NCI-H1694 (cell line): ENCODE results near the gene VPS51.
A peak's percentile ranks its signal among the peaks of the same experiment; 100 is the strongest.

Experiments used
- DNase-seq: peaks from one replicate; lab custom pipeline; 2025; lab: John Stamatoyannopoulos, UW

Gene VPS51

DNA sequence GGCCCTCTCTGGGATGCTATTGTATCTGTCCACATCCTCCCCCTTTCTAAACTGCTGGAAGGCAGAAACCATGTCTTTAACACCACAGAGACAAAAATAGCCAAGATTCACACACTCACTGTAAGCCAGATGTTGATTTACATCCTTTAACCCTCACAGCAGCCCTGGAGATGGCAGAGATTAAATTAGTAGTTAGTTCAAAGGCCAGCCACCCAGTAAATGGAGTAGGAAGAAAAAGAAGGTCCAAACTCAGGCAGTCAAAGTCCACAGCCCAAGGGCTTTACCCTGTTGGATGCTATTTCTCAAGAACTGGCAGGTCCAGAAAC, 23.6 kb downstream of the VPS51 start:
- no peak for DNase-seq

DNA sequence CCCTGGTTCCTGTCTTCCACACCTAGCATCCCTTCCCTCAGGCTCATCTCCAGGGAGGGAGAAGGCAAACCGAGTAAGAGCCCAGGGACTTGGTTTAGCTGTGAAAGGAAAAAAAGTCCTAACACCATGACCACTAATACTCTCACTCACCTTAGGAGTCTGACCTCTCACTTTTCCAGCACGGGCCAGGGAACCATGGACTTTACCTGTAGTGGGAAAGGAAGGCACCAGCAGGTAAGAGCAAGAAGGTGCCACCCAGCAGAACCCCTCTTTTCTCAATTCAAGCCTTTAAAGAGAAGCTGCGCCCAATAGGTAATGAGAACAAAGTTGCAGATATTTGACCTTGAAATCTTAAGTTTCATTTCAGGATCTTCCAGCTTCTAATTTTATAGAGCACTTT, 24.8 kb downstream of the VPS51 start:
- no peak for DNase-seq

DNA sequence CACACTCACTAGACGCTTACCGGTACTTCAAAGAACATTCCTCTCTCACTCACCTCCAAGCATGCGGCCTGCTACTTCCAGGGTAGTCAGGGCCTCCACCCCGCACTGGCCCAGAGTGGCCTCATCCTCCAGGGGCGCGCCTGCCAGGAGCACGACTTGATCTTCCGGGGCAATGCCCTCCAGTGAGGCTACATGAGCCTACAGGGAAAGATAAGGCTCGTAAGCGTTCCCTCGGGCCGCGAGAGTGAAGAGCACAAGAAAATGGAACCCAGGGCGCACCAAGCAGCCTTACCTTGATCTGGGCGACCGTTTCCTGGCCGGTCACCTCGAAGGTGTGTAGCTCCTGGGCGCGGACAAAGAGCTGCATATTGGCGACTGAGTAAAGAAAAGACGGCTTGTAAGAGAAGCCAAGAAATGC, 25.4 kb downstream of the VPS51 start:
- DNase-seq = no peak

DNA sequence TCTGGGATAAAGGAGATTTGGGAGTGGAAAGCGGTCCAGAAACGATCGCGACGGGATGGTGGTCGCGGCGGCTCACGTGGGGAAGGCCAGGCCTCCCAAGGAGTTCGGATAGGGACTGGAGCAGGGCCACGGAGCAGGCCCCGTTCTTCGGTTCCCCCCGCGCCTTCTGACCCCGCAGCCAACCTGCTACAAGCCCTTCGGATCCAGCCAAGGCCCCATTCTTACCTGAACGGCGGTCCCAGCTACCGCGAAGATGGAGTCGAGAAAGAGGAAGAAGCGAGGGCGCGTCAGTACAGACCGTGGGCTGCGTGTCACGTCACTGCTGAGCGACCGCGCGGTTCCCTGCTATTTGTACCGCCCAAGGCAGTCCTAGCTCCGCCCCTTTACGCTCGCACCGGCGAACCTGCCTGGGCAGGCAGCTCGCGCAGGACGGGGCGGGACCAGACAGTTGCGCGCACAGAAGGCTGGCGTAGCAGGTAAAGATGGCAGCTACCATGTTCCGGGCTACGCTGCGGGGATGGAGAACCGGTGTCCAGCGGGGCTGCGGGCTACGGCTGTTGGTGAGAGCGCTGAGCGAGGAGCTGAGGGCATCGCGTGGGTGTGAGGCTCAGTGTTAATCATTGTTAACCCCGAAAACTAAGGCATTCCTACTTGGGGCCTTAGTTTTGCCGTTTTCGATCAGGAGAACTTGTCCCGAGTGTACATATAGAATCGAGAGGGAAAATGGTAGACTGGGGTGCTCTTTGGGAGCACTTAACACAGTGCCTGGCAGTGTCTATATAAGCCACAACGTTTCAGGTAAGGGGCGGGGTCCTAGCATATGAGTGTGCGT, 26.1 kb downstream of the VPS51 start, which contains the start of the genes FAU and MRPL49:
Gene FAU (minus strand): TSS at position 270 of the 832 bp plus-strand sequence. CDS start 321 bp downstream, outside the sequence.
Gene MRPL49 (plus strand): TSS at position 457 of the 832 bp plus-strand sequence. CDS start 26 bp downstream, at position 483.
- DNase-seq = peak; percentile 89

DNA sequence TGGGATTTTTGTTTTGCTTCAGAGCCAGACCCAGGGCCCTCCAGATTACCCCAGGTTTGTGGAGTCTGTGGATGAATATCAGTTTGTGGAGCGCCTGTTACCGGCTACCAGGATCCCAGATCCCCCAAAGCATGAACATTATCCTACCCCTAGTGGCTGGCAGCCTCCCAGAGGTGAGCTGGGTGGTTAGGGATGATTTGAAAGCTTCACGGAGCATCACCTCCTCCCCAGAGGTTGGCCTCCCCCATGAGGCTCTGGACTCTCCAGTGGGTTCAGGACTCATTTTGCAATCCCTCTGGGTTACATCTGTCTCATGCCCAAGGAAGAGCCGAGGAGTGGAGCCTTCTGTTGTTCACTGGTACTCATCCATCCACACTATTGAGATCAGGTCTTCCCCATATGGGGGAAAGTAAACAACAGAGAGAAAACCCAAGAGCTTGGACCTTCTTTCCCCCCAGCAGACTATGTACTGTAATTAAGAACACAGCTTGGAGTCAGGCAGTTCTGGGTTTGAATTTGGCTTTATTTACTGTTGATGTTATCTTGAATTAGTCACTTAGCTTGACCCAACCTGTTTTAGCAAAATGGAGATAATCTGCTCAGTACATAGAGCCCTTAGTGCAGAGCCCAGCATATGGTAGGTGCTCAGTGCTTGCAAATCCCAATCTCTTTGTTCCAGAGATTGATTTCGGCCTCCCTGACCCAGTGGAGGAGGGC, 28.6 kb downstream of the VPS51 start:
- no peak for DNase-seq

DNA sequence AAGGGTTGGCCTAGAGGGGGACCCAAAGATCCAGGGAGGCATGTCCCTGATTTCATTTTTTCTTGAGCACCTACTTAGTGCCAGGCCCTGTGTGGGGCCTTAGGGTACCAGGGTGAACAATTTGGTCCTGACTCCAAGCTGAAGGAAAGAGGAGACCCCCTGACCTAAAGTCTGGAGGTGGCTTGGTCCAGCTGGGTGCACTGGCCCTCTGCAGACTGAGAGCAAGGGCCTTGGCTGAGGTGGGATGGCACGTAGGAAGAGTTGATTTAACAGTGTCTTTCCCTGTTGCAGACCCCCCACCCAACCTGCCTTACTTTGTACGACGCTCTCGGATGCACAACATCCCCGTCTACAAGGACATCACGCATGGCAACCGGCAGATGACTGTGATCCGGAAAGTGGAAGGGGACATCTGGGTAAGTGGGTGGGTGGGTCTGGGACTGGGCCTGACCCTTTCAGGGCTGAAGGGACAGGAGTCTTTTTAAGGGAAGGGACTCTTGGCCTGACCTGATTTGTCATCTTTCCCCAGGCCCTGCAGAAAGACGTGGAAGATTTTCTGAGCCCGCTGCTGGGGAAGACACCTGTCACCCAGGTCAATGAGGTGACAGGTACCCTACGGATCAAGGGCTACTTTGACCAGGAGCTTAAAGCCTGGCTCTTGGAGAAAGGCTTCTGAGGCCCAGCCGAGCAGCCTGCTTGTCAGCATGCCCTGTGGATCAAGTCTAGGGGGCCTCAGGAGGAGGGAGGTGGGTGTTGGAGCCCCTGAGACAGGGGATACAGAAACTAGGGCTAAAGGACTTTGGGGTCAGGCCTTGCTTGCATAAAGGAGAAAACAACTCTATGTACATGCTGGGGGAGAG, 29.4 kb downstream of the VPS51 start:
- DNase-seq = no peak

DNA sequence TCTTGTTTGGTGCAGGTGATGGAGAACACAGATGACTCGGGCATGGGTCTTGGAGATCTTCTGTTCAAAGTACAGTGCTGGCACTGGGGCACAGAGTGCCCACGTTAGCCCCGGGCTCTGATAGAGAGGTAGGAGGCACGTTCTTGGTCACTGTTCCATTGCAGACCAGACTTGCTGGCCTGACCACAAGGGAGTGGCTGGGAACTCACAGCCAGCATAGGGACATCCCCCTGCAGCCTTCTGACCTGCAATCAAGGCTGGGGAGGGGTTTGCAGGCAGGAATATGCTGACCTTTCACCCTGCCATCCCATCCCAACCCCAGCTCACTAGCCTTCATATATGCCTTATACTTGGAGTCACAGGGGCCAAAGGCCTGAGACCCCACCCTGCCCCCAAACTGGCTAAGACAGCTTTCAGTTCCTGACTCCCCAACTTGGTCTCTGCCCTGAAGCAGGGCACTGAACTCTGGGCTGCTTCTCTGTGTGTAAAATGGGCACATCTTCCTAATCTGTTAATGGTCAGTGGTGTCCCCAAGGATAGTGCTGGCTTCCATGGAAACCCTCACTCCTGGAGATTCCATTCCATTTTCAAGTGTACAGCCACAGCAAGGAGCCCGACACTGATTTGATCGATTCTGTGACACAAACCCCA, 30.7 kb downstream of the VPS51 start:
- DNase-seq = no peak

DNA sequence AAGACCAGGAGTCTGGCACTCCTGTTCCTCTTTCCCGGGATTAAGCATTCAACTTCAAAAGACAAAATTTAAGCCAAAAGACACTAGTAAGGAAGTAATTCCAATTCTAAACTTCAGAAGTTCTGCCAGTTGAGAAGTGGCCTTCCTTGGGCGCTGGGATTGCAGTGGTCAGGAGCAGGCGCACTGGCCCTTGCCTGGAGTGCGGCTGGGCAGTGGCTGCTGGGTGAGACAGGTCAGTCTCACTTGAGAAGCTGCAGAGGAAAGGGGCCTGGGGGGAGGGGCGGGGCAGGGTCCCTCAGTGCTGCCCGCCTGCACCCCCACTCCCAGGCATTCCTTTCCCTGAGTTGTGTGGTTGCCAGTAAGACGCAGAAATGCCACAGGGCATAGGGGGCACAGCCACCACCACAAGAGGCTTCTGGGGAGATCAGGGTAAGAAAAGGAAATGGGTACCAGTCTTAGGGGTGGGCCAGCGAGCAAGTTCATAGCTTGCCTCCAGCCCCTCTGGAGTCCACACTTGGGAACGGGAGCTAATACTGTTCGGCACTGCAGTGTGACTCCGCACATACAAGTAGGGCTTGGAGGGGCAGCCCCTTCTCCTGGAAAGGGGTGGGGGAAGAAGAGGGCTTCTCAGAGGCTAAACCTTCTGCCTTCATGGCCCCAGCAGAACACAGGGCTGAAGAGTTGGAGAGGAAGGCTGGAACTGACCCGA, 31.6 kb downstream of the VPS51 start:
- DNase-seq = no peak

DNA sequence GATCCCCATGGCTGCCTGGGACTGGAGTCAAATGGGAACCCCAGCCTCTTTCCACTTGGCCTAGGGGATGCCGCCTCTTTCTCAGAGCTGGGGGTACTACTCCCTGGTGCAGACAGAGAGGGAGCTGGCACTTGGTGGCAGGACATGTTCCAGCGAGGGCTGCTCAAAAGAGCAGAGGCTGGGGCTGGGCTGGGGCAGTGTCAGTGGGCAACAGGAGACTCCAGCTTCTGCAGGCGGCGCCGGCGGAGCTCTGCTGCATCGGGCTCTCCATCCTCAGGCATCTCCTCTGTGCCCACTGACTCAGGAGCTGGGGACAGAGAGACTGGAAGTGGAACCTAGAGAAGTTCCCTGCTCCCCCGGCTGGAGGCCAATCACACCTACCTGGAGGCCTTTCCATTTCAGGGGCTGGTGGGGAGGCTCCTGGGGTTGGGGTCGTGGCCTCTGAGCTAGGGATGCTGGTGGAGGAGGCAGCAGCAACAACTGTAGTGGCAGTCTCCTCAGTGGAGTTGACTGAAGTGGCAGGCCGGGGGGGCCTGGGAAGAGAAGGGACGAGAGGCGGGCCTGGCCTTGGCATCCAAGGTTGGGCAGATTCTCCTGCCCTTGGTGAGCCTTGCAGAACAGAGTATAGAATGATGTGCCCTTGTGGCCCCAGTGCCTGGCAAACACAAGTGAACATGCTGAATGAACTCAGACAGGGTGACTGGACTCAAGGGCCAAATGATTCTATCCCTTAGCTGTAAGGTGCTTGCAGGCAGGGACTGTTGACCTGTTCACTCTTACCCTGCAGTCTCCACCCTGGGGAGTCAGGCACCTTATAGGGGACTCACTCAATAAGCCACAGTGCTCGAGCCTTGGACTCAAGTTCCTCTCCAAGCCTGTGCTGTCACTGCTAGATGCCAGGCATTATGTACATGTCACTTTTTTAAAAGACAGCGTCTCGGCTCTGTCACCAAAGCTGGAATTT, 32.5 kb downstream of the VPS51 start:
- no peak for DNase-seq

DNA sequence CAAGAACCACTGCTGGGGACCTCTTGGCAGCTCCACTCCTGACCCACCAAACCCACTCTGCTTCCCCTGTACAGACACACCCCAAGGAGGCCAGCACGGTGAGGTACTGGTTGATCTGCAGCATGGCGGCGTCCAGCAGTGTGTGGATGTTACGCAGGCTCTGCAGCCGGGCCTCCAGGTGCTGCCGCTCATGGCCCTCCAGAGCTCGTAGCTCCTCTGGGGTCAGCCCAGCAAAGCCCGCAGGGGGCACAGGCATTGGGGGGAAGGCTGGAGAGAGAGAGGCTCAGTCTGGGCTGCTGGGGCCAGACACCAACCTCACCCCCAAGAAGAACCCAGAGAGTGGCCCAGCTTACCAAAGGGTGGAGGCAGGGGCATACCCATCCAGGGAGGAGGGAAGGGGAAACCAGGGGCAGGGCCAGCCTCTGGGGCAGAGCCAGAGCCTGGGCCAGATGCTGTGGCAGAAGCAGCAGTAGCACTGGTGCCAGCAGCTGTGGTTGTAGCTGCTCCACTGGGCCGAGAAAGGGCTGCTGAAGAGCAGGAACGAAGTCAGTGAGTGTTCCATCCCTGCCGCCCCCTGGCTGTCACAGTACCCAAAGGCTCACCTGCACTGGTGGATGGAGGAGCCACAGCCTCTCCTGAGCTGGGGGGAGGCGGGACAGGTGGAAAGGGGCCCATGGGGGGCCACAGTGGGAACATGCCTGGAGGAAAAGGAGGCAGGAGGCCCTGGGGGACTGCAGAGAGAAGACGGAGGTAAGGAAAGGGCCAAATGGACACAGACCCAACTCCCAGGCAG, 33.8 kb downstream of the VPS51 start:
- no peak for DNase-seq

DNA sequence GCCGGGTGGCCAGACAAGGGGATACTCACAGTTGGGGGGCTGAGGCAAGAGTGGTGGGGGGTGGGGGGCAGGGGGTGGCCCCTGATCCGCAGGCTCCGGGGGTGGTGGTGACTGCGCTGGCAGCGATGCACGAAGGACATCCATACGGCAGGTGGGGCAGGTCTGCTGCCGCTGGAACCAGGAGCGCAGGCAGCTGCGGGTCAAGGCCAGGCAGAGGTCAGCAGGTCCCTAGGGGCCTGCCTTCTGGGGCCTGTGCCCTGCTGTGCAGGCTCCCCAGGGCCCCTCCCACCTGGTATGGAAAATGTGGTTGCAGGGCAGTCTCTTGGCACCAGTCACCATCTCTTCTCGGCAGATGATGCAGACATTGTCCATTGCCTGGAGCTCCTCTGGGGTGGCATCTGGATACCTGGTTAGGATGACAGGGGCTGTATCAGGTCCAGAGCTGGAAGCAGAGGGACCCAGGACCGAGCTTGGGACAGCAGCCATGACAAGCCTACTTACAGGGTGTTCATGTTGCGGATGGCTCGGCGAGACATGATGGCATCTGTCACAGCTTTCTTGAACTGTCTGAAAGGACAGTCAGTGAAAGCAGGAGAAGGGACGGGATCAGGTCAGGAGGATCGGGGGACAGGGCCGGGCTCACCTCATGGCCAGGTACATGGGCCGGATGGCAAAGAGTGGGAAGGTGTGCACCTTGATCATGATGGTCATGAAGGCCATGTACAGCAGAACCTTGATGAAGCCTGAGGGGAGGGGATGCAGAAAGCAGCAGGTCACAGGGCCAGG, 34.8 kb downstream of the VPS51 start:
- DNase-seq = no peak

DNA sequence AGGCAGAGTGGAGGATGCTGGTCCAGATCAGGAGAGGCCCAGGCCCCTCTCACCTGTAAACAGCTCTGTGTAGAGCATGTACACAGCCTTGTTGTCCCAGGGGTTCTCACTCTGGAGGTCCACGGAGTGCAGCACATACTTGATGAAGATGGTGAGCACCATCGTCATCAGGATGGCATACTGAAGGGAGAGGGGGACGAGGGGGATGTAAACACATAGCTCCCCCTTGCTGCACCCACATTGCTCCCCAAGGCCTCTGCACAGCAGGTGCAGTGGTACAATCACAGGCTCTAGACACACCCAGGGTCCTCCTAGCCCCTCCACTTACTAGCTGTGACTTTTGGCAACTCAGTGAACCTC, 35.4 kb downstream of the VPS51 start:
- no peak for DNase-seq

DNA sequence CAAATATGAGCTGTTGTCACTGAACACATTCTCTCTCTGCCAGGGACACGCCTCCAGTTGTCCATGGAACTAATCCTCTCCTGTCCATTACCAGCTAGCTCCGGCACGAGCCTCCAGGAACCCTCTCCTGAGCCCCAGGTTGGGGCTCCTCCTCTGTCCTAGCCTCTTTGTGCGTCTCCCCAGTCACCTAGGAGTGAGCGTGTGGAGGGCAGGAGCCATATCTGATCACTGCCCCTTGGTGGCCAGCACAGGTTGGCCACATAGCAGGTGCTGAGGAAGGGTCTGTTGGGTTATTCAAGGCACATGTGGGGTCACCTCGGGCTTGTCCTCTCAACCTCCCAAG, 35.9 kb downstream of the VPS51 start:
- no peak for DNase-seq

DNA sequence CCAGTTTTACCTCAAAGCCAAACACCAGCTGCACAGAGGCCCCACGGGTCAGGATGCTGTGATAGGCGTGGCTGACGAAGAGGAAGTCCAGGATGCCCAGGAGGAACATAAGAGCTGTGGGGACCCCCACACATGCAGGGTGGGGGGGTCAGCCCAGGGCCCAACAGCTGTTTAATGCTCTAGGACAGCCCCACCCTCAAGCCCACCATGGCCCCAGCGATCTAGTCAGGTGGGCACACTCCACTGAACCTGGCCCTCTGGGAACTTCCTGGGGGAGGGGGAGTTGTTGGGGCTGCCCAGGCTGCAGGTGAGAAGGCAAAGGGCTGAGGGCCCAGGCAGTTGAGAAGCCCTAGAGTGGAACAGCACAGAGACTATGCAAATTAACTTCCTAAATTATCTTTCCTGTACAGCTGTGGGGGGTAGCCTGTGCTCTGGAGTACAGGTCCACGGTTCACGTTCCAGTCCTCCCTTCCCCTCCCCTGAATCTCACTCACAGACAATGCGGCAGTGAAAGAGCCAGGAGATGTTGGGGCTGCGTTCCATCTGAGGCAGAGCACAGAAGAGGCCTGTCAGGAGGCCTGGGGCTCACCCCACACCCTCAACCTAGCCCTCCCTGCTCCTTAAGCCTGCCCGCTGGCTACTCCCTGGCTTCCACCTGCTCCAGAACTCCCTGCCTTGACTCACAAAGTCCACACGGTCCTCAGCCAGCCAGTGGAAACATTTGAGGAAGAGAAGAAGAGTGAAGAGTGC, 36.4 kb downstream of the VPS51 start:
- DNase-seq = no peak

DNA sequence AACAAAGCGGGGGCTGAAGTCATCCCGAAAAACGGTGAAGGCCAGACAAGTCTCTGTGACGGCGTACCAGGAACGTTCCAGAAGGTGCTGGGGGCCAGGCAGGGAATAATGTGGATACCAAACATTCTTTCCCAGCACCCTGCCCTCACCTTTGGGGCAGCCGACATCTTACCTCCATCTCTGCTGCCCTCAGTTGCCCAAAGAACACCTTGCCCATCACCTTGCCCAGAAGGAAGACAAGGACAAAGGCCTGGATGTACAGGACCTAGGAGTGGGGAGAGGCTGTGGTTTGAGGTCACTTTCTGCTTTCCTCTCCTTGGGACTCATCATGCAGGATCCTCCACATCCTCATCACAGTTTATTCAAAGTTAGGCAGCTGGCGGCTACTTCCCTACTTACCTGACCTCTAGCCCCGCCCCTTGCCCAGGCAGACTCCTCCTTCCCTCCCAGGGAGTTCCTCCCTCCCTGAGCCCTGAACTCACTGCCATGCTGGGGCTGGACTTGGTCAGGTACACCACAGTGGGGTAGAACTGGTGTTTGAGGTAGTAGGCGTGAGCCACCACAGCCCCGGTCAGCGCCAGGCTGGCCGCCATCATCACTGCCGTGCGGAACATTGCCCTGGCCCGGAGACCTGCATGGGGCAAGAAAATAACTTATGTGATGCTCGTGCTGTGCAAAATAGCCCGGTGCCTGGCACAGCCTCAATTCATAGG, 37.1 kb downstream of the VPS51 start:
- no peak for DNase-seq

DNA sequence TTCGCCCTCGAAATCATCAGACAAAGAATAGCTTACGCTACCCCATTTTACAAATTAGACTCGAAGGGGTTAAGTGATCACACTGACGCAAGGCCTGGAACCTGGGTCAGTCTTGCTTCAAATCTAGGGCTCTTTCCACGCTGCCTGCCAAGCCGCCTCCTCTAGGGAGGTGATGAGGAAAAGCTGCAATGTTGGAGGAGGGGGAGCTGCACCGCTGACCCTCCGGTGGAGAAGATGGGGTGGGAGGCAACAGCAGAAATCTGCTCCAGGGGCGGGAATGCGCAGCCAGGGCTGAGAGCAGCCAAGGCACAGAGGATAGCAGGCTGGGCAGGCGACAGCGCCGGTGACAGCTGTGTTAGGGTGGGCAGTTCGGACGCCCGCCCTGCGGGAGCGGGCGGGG, 37.7 kb downstream of the VPS51 start:
- no peak for DNase-seq

DNA sequence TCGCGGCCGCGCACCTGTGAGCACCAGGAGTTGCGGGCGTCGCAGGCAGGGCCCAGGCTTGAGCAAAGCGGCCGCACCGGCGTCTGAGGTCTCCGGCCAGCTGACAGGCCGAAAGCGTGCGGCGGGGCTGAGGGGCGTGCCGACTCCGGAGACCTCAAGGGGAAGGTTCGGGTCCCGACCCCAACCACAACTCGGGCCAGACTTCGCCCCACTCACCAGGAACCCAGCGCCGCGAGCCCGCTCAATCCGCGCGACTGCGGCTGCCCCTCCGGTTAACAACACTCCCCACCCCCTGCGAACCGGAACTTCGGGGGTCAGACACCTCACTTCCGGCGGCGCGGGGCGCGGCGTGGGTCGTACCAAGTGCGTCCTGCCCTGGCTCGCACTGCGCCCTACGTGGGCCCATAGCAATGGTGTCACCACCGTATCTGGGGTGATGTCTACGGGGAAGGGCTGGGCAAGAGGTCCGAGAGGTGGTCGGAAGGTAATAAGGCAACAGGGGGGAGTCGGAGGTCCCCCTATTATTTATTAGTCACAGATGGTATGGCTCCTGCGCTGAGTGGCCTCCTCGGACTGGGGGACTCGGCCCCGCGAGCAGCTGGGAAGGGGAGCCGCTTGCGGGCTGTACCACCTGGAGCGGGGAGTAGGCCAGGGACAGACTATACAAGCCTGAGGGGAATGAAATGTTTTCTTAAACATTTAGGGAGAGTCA, 38.4 kb downstream of the VPS51 start, which contains the start of gene SYVN1:
Gene SYVN1 (minus strand): TSS at position 280 of the 712 bp plus-strand sequence. CDS start 918 bp downstream, outside the sequence.
- DNase-seq = peak; percentile 58
